ENCODE data around the gene DEDD.

DEDD gene

DNA sequence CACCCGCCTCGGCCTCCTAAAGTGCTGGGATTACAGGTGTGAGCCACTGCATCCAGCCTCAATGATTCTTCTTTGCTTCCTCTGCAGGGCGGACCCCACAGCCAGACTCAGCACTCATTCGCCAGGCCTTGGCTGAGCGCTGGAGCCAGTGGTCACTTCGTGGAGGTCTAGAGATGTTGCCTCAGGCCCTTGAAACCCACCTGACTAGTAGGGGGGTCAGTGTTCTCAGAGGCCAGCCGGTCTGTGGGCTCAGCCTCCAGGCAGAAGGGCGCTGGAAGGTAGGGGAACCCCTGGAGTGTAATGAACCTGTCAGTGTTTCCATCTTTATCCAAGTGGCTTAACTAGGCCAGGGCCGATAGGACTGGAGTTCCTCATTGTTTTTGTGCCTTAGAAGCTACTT is 36.4 kb upstream of the DEDD start:
- H3K36me3 Mint-ChIP-seq (ENCODE audit: low read depth) = peaks cover 38% of the 10 kb centered on the region
- no peaks in the 10 kb centered on the region for H3K27me3 Mint-ChIP-seq
- H3K27ac Mint-ChIP-seq = peak overlapping the region; percentile 55
- H3K4me3 Mint-ChIP-seq = no peak overlapping the region
- peaks cover 25% of the 10 kb centered on the region for H3K4me1 Mint-ChIP-seq (ENCODE audit: low read depth)
- no peaks in the 10 kb centered on the region for H3K9me3 Mint-ChIP-seq

DNA sequence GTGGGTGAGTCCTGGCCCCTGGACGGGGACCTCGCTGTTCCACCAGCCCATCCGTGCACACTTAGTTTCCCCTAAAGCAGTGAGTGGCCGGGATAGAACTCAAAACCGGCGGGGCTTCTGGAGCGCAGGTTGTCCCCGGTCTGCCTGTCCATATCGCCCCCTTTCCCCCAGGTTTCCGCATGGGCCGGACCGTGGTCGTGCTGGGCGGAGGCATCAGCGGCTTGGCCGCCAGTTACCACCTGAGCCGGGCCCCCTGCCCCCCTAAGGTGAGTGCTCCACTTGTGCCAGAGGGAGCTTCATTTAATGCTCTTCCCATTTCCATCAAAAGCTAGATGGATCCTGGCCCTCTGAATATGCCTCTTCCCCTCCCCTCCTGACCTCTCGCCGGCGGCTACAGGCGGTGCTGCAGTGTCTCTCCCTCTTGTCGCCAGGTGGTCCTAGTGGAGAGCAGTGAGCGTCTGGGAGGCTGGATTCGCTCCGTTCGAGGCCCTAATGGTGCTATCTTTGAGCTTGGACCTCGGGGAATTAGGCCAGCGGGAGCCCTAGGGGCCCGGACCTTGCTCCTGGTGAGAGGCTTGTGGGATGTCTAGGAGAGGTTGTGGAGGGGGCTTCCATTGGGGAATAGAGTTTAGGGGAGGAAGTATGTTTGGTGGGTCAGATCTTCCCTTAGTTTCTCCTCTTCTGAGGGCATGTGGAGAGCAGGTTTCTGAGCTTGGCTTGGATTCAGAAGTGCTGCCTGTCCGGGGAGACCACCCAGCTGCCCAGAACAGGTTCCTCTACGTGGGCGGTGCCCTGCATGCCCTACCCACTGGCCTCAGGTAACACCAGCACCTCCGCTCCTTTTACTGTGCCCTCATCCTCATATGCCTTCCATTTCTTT is 34.4 kb upstream of the DEDD start:
- H3K27ac Mint-ChIP-seq = peak overlapping the region; percentile 92
- H3K4me1 Mint-ChIP-seq (ENCODE audit: low read depth) = peaks cover 35% of the 10 kb centered on the region
- H3K27me3 Mint-ChIP-seq = no peaks in the 10 kb centered on the region
- peak overlapping the region; percentile 92 for H3K4me3 Mint-ChIP-seq
- peaks cover 33% of the 10 kb centered on the region for H3K36me3 Mint-ChIP-seq (ENCODE audit: low read depth)
- no peaks in the 10 kb centered on the region for H3K9me3 Mint-ChIP-seq

DNA sequence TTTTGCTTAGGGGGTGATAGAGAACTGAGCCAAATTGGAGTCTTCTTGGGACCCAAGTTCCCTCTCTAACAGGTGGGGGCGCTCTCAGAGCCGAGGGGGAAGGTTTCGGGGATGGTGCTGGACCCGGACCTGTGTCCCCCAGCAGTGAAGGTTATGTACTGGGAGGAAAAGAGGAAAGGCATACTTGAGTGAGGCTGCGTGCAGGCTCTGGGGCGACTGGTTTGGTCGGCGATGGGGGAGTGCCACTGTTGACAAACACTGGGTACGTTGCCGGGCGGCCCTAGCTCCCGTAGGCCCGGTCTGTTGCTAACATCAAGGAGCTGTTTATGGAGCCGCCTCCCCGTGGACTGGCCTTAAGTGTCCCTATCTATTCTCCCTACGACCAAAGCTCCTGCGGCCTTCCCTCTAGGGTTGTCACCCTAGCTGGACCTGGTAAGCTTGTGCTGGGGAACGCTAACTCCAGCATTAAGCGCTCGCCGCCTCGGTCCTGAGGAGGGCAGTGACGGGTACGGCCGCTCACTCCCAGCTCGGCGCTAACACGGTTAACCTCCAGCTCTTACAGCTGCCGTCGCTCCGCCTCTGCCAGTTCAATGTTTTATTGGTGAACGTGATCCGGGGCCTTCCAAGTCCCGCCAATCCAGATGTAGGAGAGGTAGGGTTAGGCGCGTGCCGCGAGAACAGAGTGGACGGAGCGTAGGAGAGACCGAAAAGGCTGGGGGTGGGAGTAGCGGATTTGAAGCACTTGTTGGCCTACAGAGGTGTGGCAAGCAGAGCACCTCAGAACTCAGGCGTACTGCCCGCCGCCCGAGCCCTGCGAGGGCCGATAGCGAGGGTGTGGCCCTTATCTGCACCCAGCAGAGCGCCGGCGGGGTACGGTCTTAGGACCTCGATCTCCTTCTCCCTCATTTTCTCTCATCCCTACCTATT is 33.5 kb upstream of the DEDD start, which contains the start of gene PPOX:
TSS of gene PPOX (plus strand) at position 685 of the 927 bp plus-strand sequence. CDS start 422 bp downstream, outside the sequence.
- Mint-ChIP-seq H3K4me1 (ENCODE audit: low read depth) (peaks cover 44% of the 10 kb centered on the region), H3K36me3 (ENCODE audit: low read depth) (peaks cover 29% of the 10 kb centered on the region), H3K4me3 (peak within 1 kb of the TSS; percentile 92), H3K27me3 (no peaks in the 10 kb centered on the region), H3K27ac (peak within 1 kb of the TSS; percentile 92), H3K9me3 (no peaks in the 10 kb centered on the region)

DNA sequence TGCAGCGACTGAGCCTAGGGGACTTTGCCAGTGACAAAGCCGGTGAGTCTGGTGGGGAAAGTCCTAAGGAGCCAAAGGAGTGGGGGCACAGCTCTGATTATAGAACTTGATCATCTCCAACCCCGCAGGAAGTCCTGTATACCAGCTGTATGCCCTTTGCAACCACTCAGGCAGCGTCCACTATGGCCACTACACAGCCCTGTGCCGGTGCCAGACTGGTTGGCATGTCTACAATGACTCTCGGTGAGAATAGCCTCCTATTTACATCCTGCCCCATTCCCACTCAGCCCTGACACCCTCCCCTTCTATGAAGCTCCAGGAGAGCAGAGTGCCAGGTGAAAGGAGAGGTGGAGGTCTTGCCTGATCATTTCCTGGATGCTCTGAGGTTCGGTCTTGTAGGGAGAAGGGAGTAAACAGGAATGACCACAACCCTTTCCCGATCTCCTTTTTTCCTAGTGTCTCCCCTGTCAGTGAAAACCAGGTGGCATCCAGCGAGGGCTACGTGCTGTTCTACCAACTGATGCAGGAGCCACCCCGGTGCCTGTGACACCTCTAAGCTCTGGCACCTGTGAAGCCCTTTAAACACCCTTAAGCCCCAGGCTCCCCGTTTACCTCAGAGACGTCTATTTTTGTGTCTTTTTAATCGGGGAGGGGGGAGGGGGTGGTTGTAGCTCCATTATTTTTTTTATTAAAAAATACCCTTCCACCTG is 32.6 kb upstream of the DEDD start:
- Mint-ChIP-seq H3K4me3 (no peak overlapping the region), H3K4me1 (ENCODE audit: low read depth) (peaks cover 54% of the 10 kb centered on the region), H3K27ac (peak overlapping the region; percentile 40), H3K9me3 (no peaks in the 10 kb centered on the region), H3K27me3 (no peaks in the 10 kb centered on the region), H3K36me3 (ENCODE audit: low read depth) (peaks cover 29% of the 10 kb centered on the region)

DNA sequence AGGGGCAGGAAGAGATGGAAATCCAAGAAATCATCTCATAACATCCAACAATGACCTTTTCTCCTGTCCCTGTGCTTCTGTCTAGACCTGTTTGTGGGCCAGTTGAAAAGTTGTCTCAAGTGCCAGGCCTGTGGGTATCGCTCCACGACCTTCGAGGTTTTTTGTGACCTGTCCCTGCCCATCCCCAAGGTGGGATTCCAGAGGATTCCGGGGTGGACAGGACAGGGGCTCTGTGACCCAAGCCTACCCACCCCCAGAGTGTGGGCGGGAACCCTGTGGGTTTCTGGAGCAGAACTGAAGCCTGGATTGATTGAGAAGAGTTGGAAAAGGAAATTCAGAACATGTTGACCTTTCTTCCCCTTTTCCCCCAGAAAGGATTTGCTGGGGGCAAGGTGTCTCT is 31.3 kb upstream of the DEDD start:
- Mint-ChIP-seq H3K4me1 (ENCODE audit: low read depth) (peaks cover 62% of the 10 kb centered on the region), H3K9me3 (no peaks in the 10 kb centered on the region), H3K36me3 (ENCODE audit: low read depth) (peaks cover 32% of the 10 kb centered on the region), H3K27me3 (no peaks in the 10 kb centered on the region), H3K4me3 (no peak overlapping the region), H3K27ac (peak overlapping the region; percentile 3)

DNA sequence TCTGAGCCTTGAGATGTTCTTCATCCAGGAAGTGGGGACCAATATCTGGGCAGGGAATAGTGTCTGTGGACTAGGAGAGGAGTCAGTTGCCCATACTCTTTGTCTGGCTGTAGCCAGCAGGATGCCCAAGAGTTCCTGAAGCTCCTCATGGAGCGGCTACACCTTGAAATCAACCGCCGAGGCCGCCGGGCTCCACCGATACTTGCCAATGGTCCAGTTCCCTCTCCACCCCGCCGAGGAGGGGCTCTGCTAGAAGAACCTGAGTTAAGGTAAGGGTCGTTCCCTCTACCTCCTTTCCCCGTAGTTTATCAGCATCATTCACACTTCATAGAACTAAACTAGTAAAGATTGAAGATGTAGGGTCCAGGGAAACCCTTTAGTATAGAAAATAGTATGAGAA is 30.3 kb upstream of the DEDD start:
- Mint-ChIP-seq H3K4me3 (no peak overlapping the region), H3K27me3 (no peaks in the 10 kb centered on the region), H3K9me3 (no peaks in the 10 kb centered on the region), H3K36me3 (ENCODE audit: low read depth) (peaks cover 38% of the 10 kb centered on the region), H3K4me1 (ENCODE audit: low read depth) (peaks cover 64% of the 10 kb centered on the region), H3K27ac (peak overlapping the region; percentile 66)

DNA sequence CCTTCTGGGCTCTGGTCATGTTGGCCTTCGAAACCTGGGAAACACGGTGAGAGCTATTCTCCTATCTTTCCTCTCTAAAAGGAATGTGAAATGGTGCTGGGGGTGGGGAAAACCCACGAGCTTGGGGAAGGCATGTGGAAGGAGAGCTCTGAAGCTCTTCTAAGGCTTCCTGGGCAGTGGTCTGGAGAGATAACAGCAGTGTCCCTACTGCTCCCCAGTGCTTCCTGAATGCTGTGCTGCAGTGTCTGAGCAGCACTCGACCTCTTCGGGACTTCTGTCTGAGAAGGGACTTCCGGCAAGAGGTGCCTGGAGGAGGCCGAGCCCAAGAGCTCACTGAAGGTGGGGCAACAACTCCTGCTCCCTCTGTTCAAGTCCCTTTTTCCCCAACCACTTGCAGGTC is 29.6 kb upstream of the DEDD start:
- H3K27ac Mint-ChIP-seq = peak overlapping the region; percentile 59
- peaks cover 59% of the 10 kb centered on the region for H3K4me1 Mint-ChIP-seq (ENCODE audit: low read depth)
- no peak overlapping the region for H3K4me3 Mint-ChIP-seq
- peaks cover 46% of the 10 kb centered on the region for H3K36me3 Mint-ChIP-seq (ENCODE audit: low read depth)
- no peaks in the 10 kb centered on the region for H3K27me3 Mint-ChIP-seq
- H3K9me3 Mint-ChIP-seq = no peaks in the 10 kb centered on the region

DNA sequence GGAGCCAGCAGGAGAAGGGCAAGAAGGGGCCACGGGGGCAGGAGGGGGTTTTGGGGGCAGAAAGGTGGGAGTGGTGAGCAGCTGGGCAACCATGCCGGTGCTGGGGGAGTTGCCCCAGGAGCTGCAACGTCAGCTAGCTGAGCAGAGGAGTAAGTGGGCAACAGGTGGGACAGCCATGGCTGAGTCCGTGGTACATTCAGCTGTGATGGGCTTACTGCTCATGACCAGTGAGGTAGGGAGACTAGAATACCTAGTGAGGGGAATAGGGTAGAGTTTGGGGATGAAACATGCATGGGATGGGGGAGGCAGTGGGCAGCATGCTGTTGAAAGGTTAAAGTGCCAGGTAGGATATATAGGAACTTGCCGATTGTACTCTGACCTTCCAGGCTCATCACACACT is 29.2 kb upstream of the DEDD start:
- Mint-ChIP-seq H3K27ac (no peak overlapping the region), H3K4me1 (ENCODE audit: low read depth) (peaks cover 57% of the 10 kb centered on the region)

DNA sequence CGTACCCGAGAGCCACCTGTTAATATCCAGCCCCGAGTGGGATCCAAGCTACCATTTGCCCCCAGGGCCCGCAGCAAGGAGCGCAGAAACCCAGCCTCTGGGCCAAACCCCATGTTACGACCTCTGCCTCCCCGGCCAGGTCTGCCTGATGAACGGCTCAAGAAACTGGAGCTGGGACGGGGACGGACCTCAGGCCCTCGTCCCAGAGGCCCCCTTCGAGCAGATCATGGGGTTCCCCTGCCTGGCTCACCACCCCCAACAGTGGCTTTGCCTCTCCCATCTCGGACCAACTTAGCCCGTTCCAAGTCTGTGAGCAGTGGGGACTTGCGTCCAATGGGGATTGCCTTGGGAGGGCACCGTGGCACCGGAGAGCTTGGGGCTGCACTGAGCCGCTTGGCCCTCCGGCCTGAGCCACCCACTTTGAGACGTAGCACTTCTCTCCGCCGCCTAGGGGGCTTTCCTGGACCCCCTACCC is 28.2 kb upstream of the DEDD start:
- Mint-ChIP-seq H3K4me3 (peak overlapping the region; percentile 85), H3K9me3 (no peaks in the 10 kb centered on the region), H3K27ac (no peak overlapping the region), H3K36me3 (ENCODE audit: low read depth) (peaks cover 51% of the 10 kb centered on the region), H3K27me3 (no peaks in the 10 kb centered on the region), H3K4me1 (ENCODE audit: low read depth) (peaks cover 57% of the 10 kb centered on the region)

More for the DNA sequence above, 29.2 kb upstream of the DEDD start:
- no peaks in the 10 kb centered on the region for H3K27me3 Mint-ChIP-seq
- H3K9me3 Mint-ChIP-seq = no peaks in the 10 kb centered on the region
- H3K4me3 Mint-ChIP-seq = no peak overlapping the region
- H3K36me3 Mint-ChIP-seq (ENCODE audit: low read depth) = peaks cover 48% of the 10 kb centered on the region

DNA sequence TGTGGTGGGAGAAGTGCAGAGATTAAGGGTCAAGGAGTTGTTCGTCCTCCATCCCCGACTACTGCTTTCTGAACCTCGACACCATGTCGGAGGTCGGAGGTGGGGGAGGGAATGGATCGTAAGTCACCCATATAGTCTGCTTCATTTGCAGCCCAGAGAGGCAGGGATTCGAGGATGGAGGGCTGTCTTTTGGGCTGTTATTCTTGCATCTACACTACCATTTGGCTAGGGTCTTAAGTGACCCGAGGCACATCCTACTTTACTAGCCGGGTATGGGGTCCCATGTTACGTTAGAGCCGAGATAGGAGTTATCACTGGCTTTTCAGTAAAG is 27.4 kb upstream of the DEDD start:
- Mint-ChIP-seq H3K4me1 (ENCODE audit: low read depth) (peaks cover 58% of the 10 kb centered on the region), H3K36me3 (ENCODE audit: low read depth) (peaks cover 58% of the 10 kb centered on the region), H3K27ac (peak overlapping the region; percentile 87)

DNA sequence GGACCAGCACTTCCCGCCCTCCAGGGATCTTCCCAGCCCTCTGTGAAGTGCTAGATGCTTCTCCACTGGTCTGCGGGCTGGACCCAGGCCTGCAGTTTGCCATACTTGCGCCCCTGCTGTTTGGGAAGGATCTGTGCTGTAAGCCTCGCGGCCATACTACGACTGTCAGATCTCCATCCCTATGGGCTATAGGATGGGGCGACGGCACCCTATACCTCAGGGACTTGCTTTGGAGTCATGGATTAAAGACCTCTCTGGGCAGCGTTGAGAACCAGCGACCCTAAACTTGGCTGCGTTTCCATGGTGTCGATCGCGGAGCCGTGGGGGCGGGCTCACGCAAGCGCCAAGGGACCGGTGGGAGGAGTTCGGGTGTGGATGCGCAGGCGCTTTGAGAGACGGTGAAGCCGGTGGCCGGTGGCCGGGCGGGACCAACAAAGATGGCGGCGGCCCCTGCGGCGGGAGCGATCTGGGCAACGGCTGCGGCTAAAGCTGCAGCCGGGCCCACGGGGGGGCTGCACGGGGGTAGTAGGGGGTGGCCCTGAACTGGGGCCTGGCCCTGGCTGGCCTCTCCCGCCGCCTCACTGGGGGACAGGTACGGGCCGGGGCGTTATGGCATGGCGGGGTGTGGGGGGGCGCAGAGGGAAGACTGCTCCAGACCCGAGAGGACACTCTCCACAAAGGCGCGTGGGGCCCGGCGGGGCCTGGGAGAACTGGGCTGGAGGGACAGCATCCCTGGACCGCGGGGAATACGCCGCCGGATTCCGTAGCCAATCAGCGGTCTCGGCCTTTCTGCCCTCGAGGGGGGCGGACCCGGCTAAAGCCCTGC is 26.8 kb upstream of the DEDD start, which contains the start of gene USP21:
TSS of gene USP21 (plus strand) at position 414 of the 826 bp plus-strand sequence. CDS start 1,141 bp downstream, outside the sequence.
- Mint-ChIP-seq H3K9me3 (no peaks in the 10 kb centered on the region), H3K27me3 (no peaks in the 10 kb centered on the region), H3K4me1 (ENCODE audit: low read depth) (peaks cover 60% of the 10 kb centered on the region), H3K4me3 (peak within 1 kb of the TSS; percentile 85), H3K27ac (peak within 1 kb of the TSS; percentile 87), H3K36me3 (ENCODE audit: low read depth) (peaks cover 56% of the 10 kb centered on the region)

More for the DNA sequence above, 27.4 kb upstream of the DEDD start:
- Mint-ChIP-seq H3K9me3 (no peaks in the 10 kb centered on the region), H3K4me3 (peak overlapping the region; percentile 85), H3K27me3 (no peaks in the 10 kb centered on the region)

DNA sequence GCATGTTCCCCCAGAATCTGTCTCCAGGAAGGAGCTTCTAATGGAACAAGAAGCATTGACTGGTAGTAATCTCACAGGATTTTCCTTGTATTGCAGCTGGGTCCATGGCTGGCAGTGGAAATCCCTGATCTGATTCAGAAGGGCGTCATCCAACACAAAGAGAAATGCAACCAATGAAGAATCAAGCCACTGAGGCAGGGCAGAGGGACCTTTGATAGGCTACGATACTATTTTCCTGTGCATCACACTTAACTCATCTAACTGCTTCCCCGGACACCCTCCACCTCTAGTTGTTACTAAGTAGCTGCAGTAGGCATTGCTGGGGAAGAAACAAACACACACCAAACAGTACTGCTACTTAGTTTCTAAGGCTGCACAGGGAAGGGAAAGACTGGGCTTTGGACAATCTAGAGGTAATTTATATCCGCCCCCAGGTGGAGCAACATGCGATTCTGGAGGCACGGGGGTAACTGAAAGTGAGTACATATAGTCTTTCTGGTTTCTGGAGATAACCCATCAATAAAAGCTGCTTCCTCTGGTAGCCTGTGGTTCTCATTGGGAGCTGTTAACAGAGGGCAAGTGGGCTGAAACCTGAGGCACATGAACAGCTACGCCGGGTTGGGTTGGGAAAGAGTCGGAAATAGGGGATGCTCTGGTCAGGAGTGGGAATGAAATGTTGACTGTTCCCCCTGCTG is 26.0 kb upstream of the DEDD start:
- Mint-ChIP-seq H3K4me3 (peak overlapping the region; percentile 85), H3K9me3 (no peaks in the 10 kb centered on the region), H3K27me3 (no peaks in the 10 kb centered on the region), H3K27ac (peak overlapping the region; percentile 87), H3K4me1 (ENCODE audit: low read depth) (peaks cover 60% of the 10 kb centered on the region), H3K36me3 (ENCODE audit: low read depth) (peaks cover 48% of the 10 kb centered on the region)

DNA sequence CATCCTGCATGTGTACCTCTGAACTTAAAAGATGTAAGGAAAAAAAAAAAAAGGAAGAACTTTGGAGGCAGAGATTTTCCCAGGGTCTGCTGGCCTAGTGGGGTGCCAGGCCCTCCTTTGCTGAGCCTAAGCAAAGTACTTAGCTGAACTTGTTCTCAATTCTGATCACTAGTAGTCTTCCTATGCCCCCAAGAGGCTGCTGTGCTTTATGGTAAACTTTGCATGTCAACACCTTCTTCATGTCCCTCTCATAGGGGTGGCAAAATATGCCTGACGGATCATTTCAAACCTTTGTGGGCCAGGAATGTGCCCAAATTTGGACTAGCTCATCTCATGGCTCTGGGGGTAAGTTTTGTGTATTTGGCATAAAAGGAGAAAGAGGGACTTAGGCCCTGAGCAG is 25.4 kb upstream of the DEDD start:
- Mint-ChIP-seq H3K27me3 (no peaks in the 10 kb centered on the region), H3K9me3 (no peaks in the 10 kb centered on the region), H3K36me3 (ENCODE audit: low read depth) (peaks cover 42% of the 10 kb centered on the region), H3K4me1 (ENCODE audit: low read depth) (peaks cover 60% of the 10 kb centered on the region), H3K27ac (peak overlapping the region; percentile 26), H3K4me3 (no peak overlapping the region)
